B cell (primary cell): ENCODE measurements around the gene BICDL2. TPM values are rescaled to one million over a fixed set of nuclear protein-coding genes. Genes with fewer than 3 reads are reported as not detected.

Experiments
- ATAC-seq: fragments of 200-7000 bp; cut with Tn5 transposase; one replicate; pipeline ENCODE4 v1.10.0; 2021; ENCODE audit warnings: low read depth, mild to moderate bottlenecking, moderate number of reproducible peaks, moderate library complexity
- CTCF ChIA-PET: fragments of 350-600 bp; sonication (Branson Sonifier 250); formaldehyde crosslinking; loops from one replicate; lab custom pipeline; 2021; ENCODE audit warnings: antibody characterized with exemption, inconsistent platforms; lab: Charles Lee
- POLR2A ChIA-PET: fragments of 350-600 bp; sonication (Branson Sonifier 250); formaldehyde crosslinking; loops from one replicate; lab custom pipeline; 2021; ENCODE audit warnings: antibody characterized with exemption; lab: Charles Lee
- DNase-seq: peaks from one replicate; pipeline ENCODE4 v3.0.0; 2013
- H2AFZ ChIP-seq: 2 replicates; pipeline ENCODE4 v1.6.1; 2012; ENCODE audit warnings: mild to moderate bottlenecking, low read depth, low read length; ENCODE audit not compliant: insufficient read depth, poor library complexity, severe bottlenecking
- H3K27ac ChIP-seq, 2 donors: 1 replicate in 1 of 2; 2 replicates in 1 of 2; pipeline ENCODE4 v1.5.1; 2012 to 2013; ENCODE audit warnings: low read length in 2 of 2, mild to moderate bottlenecking in 2 of 2, moderate library complexity in 1 of 2
- H3K27me3 ChIP-seq, 4 experiments: fragments of 200-600 bp in 1 of 4; sonication (generic) in 1 of 4; replicated peaks in 1 of 4; 1 replicate in 2 of 4; 2 replicates in 2 of 4; pipeline versions ENCODE4 v1.6.1 to v1.7.0; 2013 to 2016; ENCODE audit warnings: low read length in 3 of 4, mild to moderate bottlenecking in 2 of 4, mixed read lengths in 1 of 4, moderate library complexity in 1 of 4; ENCODE audit not compliant: insufficient read depth in 4 of 4, control insufficient read depth in 3 of 4; ENCODE audit errors: control extremely low read depth in 1 of 4
- H3K36me3 ChIP-seq, 2 experiments: replicated peaks in 1 of 2; 1 replicate in 1 of 2; 2 replicates in 1 of 2; pipeline versions ENCODE4 v1.6.1 to v1.7.1; 2013; ENCODE audit warnings: low read length in 1 of 2; ENCODE audit not compliant: insufficient read depth in 2 of 2, control insufficient read depth in 1 of 2; ENCODE audit errors: control extremely low read depth in 1 of 2, extremely low read depth in 1 of 2
- H3K4me1 ChIP-seq, 2 donors: fragments of 200-600 bp in 1 of 2; sonication (generic) in 1 of 2; 1 replicate in 1 of 2; 2 replicates in 1 of 2; pipeline versions ENCODE4 v1.5.1 to v1.6.1; 2013 to 2017; ENCODE audit warnings: low read length in 2 of 2; ENCODE audit not compliant: control insufficient read depth in 2 of 2, insufficient read depth in 2 of 2
- H3K4me2 ChIP-seq: replicated peaks from 2 replicates; pipeline ENCODE3; 2012; ENCODE audit warnings: mild to moderate bottlenecking, low read depth, low read length; ENCODE audit not compliant: poor library complexity, severe bottlenecking
- H3K4me3 ChIP-seq, 5 experiments: fragments of 200-600 bp in 1 of 5; sonication (generic) in 1 of 5; 1 replicate in 3 of 5; 2 replicates in 2 of 5; pipeline versions ENCODE4 v1.5.1 to v1.7.0; 2011 to 2016; ENCODE audit warnings: low read length in 4 of 5, mild to moderate bottlenecking in 4 of 5, low read depth in 2 of 5, control low read depth in 1 of 5, moderate library complexity in 1 of 5; ENCODE audit not compliant: insufficient read depth in 1 of 5; ENCODE audit errors: control extremely low read depth in 1 of 5, extremely low read depth in 1 of 5
- H3K79me2 ChIP-seq: fragments of 200-600 bp; sonication (generic); one replicate; pipeline ENCODE4 v1.6.0; 2016; ENCODE audit warnings: low read length; ENCODE audit not compliant: control insufficient read depth, insufficient read depth
- H3K9ac ChIP-seq: fragments of 200-600 bp; sonication (generic); 2 replicates; pipeline ENCODE4 v1.6.1; 2017; ENCODE audit warnings: mild to moderate bottlenecking, low read length, moderate library complexity
- H3K9me3 ChIP-seq, 3 donors: one replicate each; pipeline versions ENCODE4 v1.6.1 to v1.7.1; 2013; ENCODE audit warnings: low read length in 2 of 3; ENCODE audit not compliant: control insufficient read depth in 2 of 3, insufficient read depth in 1 of 3; ENCODE audit errors: control extremely low read depth in 1 of 3
- H4K20me1 ChIP-seq: 2 replicates; pipeline ENCODE4 v1.6.0; 2012; ENCODE audit warnings: mild to moderate bottlenecking, low read length; ENCODE audit not compliant: insufficient read depth, control insufficient read depth, poor library complexity, severe bottlenecking
- H3K27ac Mint-ChIP-seq: one replicate; pipeline ENCODE4 v1.8.0; 2021; ENCODE audit warnings: mixed read lengths
- H3K27me3 Mint-ChIP-seq: one replicate; pipeline ENCODE4 v1.8.0; 2021; ENCODE audit warnings: mixed read lengths
- H3K4me1 Mint-ChIP-seq: one replicate; pipeline ENCODE4 v1.8.0; 2021; ENCODE audit warnings: mixed read lengths
- H3K4me3 Mint-ChIP-seq: one replicate; pipeline ENCODE4 v1.8.0; 2021; ENCODE audit warnings: mixed read lengths
- H3K9me3 Mint-ChIP-seq: one replicate; pipeline ENCODE4 v1.8.0; 2022; ENCODE audit warnings: mixed read lengths; ENCODE audit not compliant: insufficient read depth
- CTCF ChIP-seq: fragments of 200-600 bp; IDR thresholded peaks from one replicate; pipeline ENCODE4 v1.8.0; 2022; ENCODE audit warnings: antibody characterized with exemption, mild to moderate bottlenecking
- EZH2 ChIP-seq: IDR thresholded peaks from 2 replicates; pipeline ENCODE4 v1.6.1; 2012; ENCODE audit warnings: borderline replicate concordance, low read depth, mild to moderate bottlenecking, moderate library complexity, low read length; ENCODE audit not compliant: insufficient read depth, poor library complexity, severe bottlenecking
- WGBS: methylation state at CpG from one replicate; pipeline ENCODE4 v1.1.5; 2013; ENCODE audit warnings: missing lambda C conversion rate; ENCODE audit not compliant: insufficient coverage; 5-methylcytosine and 5-hydroxymethylcytosine counted together
- intact Hi-C: fragments of 100-400 bp; cut with micrococcal nuclease; formaldehyde crosslinking; loops from one replicate; pipeline ENCODE4 v1.10.0; 2022
- polyA plus RNA-seq: library from polyadenylated mRNA; depleted of rRNA; stranded (reverse); fragments of >200 nt; gene quantifications from 2 replicates; pipeline ENCODE4 v1.2.3, GENCODE V29; 2012
- total RNA-seq, 2 donors: library from RNA; stranded (reverse); fragments of 120-200 nt in 1 of 2; gene quantifications; 1 replicate in 1 of 2; 2 replicates in 1 of 2; pipeline versions ENCODE4 v1.2.3 to v1.2.4, GENCODE V29; 2013 to 2022

The BICDL2 gene
- total and polyA plus RNA-seq, 2 donors (not counting 1 experiment from before 2014, with no cell fraction given), result 0.20 TPM; not detected in 1

GRCh38 chr16:3000540-3000939, 36.2 kb downstream of the BICDL2 start:
- Histone ChIP-seq H3K4me3 (no peak overlapping the region), H3K36me3 (no peaks in the 10 kb centered on the region), H4K20me1 (no peaks in the 10 kb centered on the region), H2AFZ (no peak overlapping the region), H3K4me2 (no peak overlapping the region), H3K27ac (no peak overlapping the region), H3K9ac (no peak overlapping the region), H3K4me1 (peaks cover 3 to 8% of the 10 kb centered on the region in 2 donors), H3K27me3 (peaks cover 0 to 8% (median 0%) of the 10 kb centered on the region in 4 experiments), H3K9me3 (peaks cover 0 to 5% (median 0%) of the 10 kb centered on the region in 3 donors), H3K79me2 (no peaks in the 10 kb centered on the region)
- Mint-ChIP-seq H3K9me3 (no peaks in the 10 kb centered on the region), H3K4me1 (peaks cover 6% of the 10 kb centered on the region), H3K4me3 (no peak overlapping the region), H3K27ac (no peak overlapping the region), H3K27me3 (peaks cover 3% of the 10 kb centered on the region)
- TF ChIP-seq CTCF (no peak), EZH2 (no peak)
- ATAC-seq, result no peak
- POLR2A ChIA-PET, result no interaction called here
- no peak for DNase-seq
- CTCF ChIA-PET, result interaction anchor here (9.6 kb wide), 1 partner anchor 29 kb away, joined by 213 read pairs; no protein-coding TSS in a partner anchor
- 82% methylated on average over 3 of the region's 4 CpGs for WGBS
- intact Hi-C loops, result no loop called here

- no peaks in the 10 kb centered on the region for H4K20me1 ChIP-seq
- H3K9ac ChIP-seq, result no peak overlapping the region
- DNase-seq (no peak), ATAC-seq (no peak)
- no peak overlapping the region for H3K4me3 ChIP-seq
- WGBS, result 89% methylated on average over 5 of the region's 6 CpGs
- peaks cover 5% of the 10 kb centered on the region for H3K4me1 Mint-ChIP-seq
- H3K79me2 ChIP-seq, result no peaks in the 10 kb centered on the region
- H3K27ac Mint-ChIP-seq, result no peak overlapping the region
- CTCF ChIA-PET, result interaction anchor here (9.6 kb wide), 1 partner anchor 29 kb away, joined by 213 read pairs; no protein-coding TSS in a partner anchor
- no peak overlapping the region for H2AFZ ChIP-seq
- no peak for TF ChIP-seq EZH2
- no peak for TF ChIP-seq CTCF
- H3K27me3 Mint-ChIP-seq, result peaks cover 2% of the 10 kb centered on the region
- no peak overlapping the region for H3K4me2 ChIP-seq
- H3K4me3 Mint-ChIP-seq, result no peak overlapping the region
- H3K27me3 ChIP-seq, result peaks cover 0 to 5% (median 0%) of the 10 kb centered on the region in 4 experiments
- POLR2A ChIA-PET, result no interaction called here
- peaks cover 0 to 5% (median 0%) of the 10 kb centered on the region in 3 donors for H3K9me3 ChIP-seq
- no peak overlapping the region for H3K27ac ChIP-seq
- no peaks in the 10 kb centered on the region for H3K36me3 ChIP-seq
- intact Hi-C loops, result no loop called here
- no peaks in the 10 kb centered on the region for H3K9me3 Mint-ChIP-seq
- H3K4me1 ChIP-seq, result peaks cover 2 to 7% of the 10 kb centered on the region in 2 donors
Observed at GRCh38 chr16:2999929-3000328, 36.8 kb downstream of the BICDL2 start.
